Neuronal stem cell (in vitro differentiated cells): ENCODE results near the gene STOML2.

Source experiments
- DNase-seq: peaks from one replicate; pipeline ENCODE4 v3.0.0-alpha.2; 2013; ENCODE audit warnings: low spot score
- H2AFZ ChIP-seq: one replicate; pipeline ENCODE4 v1.6.1; 2013; ENCODE audit warnings: mild to moderate bottlenecking, low read length, inconsistent platforms
- H2AK5ac ChIP-seq: 2 replicates; pipeline ENCODE4 v1.6.1; 2013; ENCODE audit warnings: low read depth, mild to moderate bottlenecking, inconsistent platforms, low read length, moderate library complexity, mixed read lengths
- H2BK120ac ChIP-seq: 2 replicates; pipeline ENCODE4 v1.6.1; 2013; ENCODE audit warnings: low read depth, mild to moderate bottlenecking, inconsistent platforms, low read length, moderate library complexity, mixed read lengths
- H2BK12ac ChIP-seq: one replicate; pipeline ENCODE4 v1.6.1; 2013; ENCODE audit warnings: low read length, inconsistent platforms
- H2BK15ac ChIP-seq: 2 replicates; pipeline ENCODE4 v1.6.1; 2013; ENCODE audit warnings: mild to moderate bottlenecking, low read length, inconsistent platforms, mixed read lengths
- H2BK5ac ChIP-seq: one replicate; pipeline ENCODE4 v1.6.1; 2013; ENCODE audit warnings: inconsistent platforms, mild to moderate bottlenecking, low read length, moderate library complexity
- H3K14ac ChIP-seq: one replicate; pipeline ENCODE4 v1.6.1; 2013; ENCODE audit warnings: low read length, inconsistent platforms
- H3K18ac ChIP-seq: 2 replicates; pipeline ENCODE4 v1.6.1; 2013; ENCODE audit warnings: low read length, inconsistent platforms
- H3K23ac ChIP-seq: 2 replicates; pipeline ENCODE4 v1.6.1; 2013; ENCODE audit warnings: low read depth, mild to moderate bottlenecking, mixed read lengths, low read length, inconsistent platforms; ENCODE audit not compliant: poor library complexity
- H3K27ac ChIP-seq: replicated peaks from 3 replicates; pipeline ENCODE4 v1.5.1; 2013; ENCODE audit warnings: low read length, inconsistent platforms
- H3K27me3 ChIP-seq, 3 experiments: 2 replicates each; pipeline ENCODE4 v1.6.1; 2013; ENCODE audit warnings: low read length in 3 of 3, mild to moderate bottlenecking in 2 of 3, inconsistent platforms in 1 of 3, low read depth in 1 of 3, mixed read lengths in 1 of 3, moderate library complexity in 1 of 3; ENCODE audit not compliant: control insufficient read depth in 3 of 3, insufficient read depth in 3 of 3
- H3K36me3 ChIP-seq, 2 donors: replicated peaks in 1 of 2; 2 replicates each; pipeline ENCODE4 v1.6.1; 2013; ENCODE audit warnings: low read length in 2 of 2; ENCODE audit not compliant: control insufficient read depth in 2 of 2, insufficient read depth in 2 of 2
- H3K4ac ChIP-seq: 2 replicates; pipeline ENCODE4 v1.6.1; 2013; ENCODE audit warnings: inconsistent platforms, mild to moderate bottlenecking, low read length, moderate library complexity
- H3K4me1 ChIP-seq, 2 donors: 1 replicate in 1 of 2; 2 replicates in 1 of 2; pipeline ENCODE4 v1.6.1; 2013; ENCODE audit warnings: low read length in 2 of 2, low read depth in 1 of 2; ENCODE audit not compliant: control insufficient read depth in 2 of 2, insufficient read depth in 1 of 2
- H3K4me2 ChIP-seq: one replicate; pipeline ENCODE4 v1.6.1; 2013; ENCODE audit warnings: mild to moderate bottlenecking, low read length, inconsistent platforms; ENCODE audit not compliant: insufficient read depth, poor library complexity, severe bottlenecking
- H3K4me3 ChIP-seq, 2 donors: 2 replicates each; pipeline ENCODE4 v1.5.1; 2013; ENCODE audit warnings: low read length in 2 of 2, mild to moderate bottlenecking in 2 of 2, inconsistent platforms in 1 of 2, moderate library complexity in 1 of 2
- H3K79me1 ChIP-seq: one replicate; pipeline ENCODE4 v1.6.1; 2013; ENCODE audit warnings: low read depth, mild to moderate bottlenecking, inconsistent platforms, low read length, moderate library complexity
- H3K9ac ChIP-seq: one replicate; pipeline ENCODE4 v1.6.1; 2013; ENCODE audit warnings: mild to moderate bottlenecking, low read depth, low read length, inconsistent platforms; ENCODE audit not compliant: poor library complexity
- H3K9me3 ChIP-seq, 2 donors: replicated peaks in 1 of 2; 2 replicates each; pipeline versions ENCODE3 to v1.6.1; 2013; ENCODE audit warnings: low read length in 2 of 2, mild to moderate bottlenecking in 2 of 2, inconsistent platforms in 1 of 2, low read depth in 1 of 2, mixed read lengths in 1 of 2, moderate library complexity in 1 of 2; ENCODE audit not compliant: control insufficient read depth in 2 of 2, insufficient read depth in 1 of 2
- H4K8ac ChIP-seq: one replicate; pipeline ENCODE4 v1.6.1; 2013; ENCODE audit warnings: low read depth, mild to moderate bottlenecking, inconsistent platforms, low read length, moderate library complexity
- H4K91ac ChIP-seq: one replicate; pipeline ENCODE4 v1.6.1; 2013; ENCODE audit warnings: low read length, low read depth, mild to moderate bottlenecking, inconsistent platforms; ENCODE audit not compliant: poor library complexity
- WGBS, 2 donors: extraction: QIAGEN DNeasy Blood & Tissue Kit; methylation state at CpG; one replicate each; pipeline ENCODE4 v1.1.7; 2013; ENCODE audit warnings: missing lambda C conversion rate in 2 of 2, mixed read lengths in 1 of 2; ENCODE audit not compliant: insufficient read length in 2 of 2, insufficient replicate concordance in 1 of 2; ENCODE audit errors: extremely low coverage in 2 of 2; 5-methylcytosine and 5-hydroxymethylcytosine counted together

STOML2 gene

DNA sequence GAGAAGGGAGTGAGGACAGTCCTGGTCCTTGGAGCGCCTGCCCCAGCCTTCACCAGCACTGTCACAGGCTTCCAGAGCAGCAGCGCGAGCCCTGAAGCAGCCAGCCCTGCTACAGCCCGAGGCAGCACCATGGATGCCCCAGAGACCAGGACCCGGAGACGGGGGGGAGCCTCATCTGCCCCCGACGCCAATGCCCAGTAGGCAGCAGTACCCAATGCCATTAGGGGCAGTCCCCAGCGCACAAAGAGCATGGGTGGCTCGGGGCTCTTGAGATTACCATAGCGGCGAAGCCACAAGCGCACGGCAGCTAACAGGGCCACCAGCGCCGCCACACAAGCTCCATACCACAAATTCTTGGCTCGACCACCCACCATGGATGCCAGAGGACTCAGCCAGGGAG lies 11.4 kb downstream of the STOML2 start:
- Histone ChIP-seq H3K27ac (no peak overlapping the region), H3K18ac (no peak overlapping the region), H3K4me3 (no peak overlapping the region), H4K91ac (no peak overlapping the region), H3K36me3 (peaks cover 40 to 67% of the 10 kb centered on the region in 2 donors), H2AFZ (no peak overlapping the region), H3K4ac (no peak overlapping the region), H3K9me3 (no peaks in the 10 kb centered on the region), H3K23ac (peak overlapping the region; percentile 39), H2BK120ac (no peak overlapping the region), H3K4me1 (peaks cover 0 to 2% of the 10 kb centered on the region in 2 donors), H3K4me2 (no peak overlapping the region), H4K8ac (no peak overlapping the region), H2BK12ac (no peak overlapping the region), H3K14ac (no peak overlapping the region), H2AK5ac (no peak overlapping the region), H3K9ac (no peak overlapping the region), H2BK5ac (no peak overlapping the region), H2BK15ac (no peak overlapping the region), H3K27me3 (no peaks in the 10 kb centered on the region), H3K79me1 (peaks cover 7% of the 10 kb centered on the region)
- DNase-seq, result no peak
- WGBS, 2 donors, result no CpG with 5 or more reads among the region's 17 CpGs

DNA sequence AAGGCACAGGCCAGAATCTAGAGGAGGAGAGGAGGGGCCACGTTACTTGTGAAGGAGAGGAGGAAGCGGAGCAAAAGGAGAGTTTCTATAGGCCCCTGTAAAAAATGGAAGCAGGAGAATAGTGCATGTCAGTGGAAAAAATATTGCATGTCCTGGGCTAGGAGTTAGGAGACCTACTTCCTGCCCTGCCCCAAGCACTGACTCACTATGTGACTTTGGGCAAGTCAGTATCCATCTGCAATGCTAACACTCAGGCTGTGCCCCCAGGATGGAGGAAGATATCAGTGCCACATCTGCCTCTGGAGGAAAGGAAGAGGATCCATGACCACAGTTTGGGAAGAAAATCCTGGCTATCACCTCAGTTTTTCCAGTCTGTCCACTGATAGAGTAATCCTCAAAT lies 13.5 kb downstream of the STOML2 start:
- DNase-seq, result no peak
- Histone ChIP-seq H3K36me3 (peaks cover 40 to 67% of the 10 kb centered on the region in 2 donors), H3K27ac (no peak overlapping the region), H3K18ac (no peak overlapping the region), H4K91ac (no peak overlapping the region), H3K4me1 (no peaks in the 10 kb centered on the region), H3K4ac (no peak overlapping the region), H3K27me3 (no peaks in the 10 kb centered on the region), H3K79me1 (peaks cover 2% of the 10 kb centered on the region), H3K23ac (no peak overlapping the region), H3K9ac (no peak overlapping the region), H2AFZ (no peak overlapping the region), H3K14ac (no peak overlapping the region), H3K9me3 (no peaks in the 10 kb centered on the region), H2AK5ac (no peak overlapping the region), H3K4me2 (no peak overlapping the region), H3K4me3 (no peak overlapping the region), H2BK120ac (no peak overlapping the region), H2BK12ac (no peak overlapping the region), H2BK15ac (no peak overlapping the region), H2BK5ac (no peak overlapping the region), H4K8ac (no peak overlapping the region)
- WGBS, 2 donors, result no CpG with 5 or more reads among the region's 2 CpGs

DNA sequence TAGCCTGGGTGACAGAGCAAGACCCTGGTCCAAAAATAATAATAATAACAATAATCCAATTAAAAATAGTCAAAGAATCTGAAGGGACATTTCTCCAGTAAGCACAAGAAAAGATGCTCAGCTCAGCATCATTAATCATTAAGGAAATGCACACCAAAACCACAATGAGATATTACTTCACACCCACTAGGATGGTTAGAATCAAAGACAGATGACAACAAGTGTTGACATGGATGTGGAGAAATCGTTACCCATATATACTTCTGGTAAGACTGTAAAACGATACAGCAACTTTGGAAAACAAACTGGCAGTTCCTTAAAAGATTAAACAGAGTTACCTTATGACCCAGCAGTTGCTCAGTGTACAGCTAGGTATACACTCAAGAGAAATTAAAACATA lies 17.9 kb downstream of the STOML2 start:
- no CpG with 5 or more reads among the region's 2 CpGs for WGBS, 2 donors
- Histone ChIP-seq H3K14ac (no peak overlapping the region), H2BK15ac (no peak overlapping the region), H2BK5ac (no peak overlapping the region), H2AK5ac (no peak overlapping the region), H2BK120ac (no peak overlapping the region), H3K36me3 (peaks cover 18 to 26% of the 10 kb centered on the region in 2 donors), H4K91ac (no peak overlapping the region), H3K9ac (no peak overlapping the region), H3K27me3 (no peaks in the 10 kb centered on the region), H3K4me2 (no peak overlapping the region), H3K23ac (no peak overlapping the region), H3K4me3 (no peak overlapping the region), H4K8ac (no peak overlapping the region), H3K79me1 (no peaks in the 10 kb centered on the region), H3K4me1 (no peaks in the 10 kb centered on the region), H2BK12ac (no peak overlapping the region), H3K9me3 (no peaks in the 10 kb centered on the region), H3K18ac (no peak overlapping the region), H3K4ac (no peak overlapping the region), H2AFZ (no peak overlapping the region), H3K27ac (no peak overlapping the region)
- DNase-seq, result no peak

DNA sequence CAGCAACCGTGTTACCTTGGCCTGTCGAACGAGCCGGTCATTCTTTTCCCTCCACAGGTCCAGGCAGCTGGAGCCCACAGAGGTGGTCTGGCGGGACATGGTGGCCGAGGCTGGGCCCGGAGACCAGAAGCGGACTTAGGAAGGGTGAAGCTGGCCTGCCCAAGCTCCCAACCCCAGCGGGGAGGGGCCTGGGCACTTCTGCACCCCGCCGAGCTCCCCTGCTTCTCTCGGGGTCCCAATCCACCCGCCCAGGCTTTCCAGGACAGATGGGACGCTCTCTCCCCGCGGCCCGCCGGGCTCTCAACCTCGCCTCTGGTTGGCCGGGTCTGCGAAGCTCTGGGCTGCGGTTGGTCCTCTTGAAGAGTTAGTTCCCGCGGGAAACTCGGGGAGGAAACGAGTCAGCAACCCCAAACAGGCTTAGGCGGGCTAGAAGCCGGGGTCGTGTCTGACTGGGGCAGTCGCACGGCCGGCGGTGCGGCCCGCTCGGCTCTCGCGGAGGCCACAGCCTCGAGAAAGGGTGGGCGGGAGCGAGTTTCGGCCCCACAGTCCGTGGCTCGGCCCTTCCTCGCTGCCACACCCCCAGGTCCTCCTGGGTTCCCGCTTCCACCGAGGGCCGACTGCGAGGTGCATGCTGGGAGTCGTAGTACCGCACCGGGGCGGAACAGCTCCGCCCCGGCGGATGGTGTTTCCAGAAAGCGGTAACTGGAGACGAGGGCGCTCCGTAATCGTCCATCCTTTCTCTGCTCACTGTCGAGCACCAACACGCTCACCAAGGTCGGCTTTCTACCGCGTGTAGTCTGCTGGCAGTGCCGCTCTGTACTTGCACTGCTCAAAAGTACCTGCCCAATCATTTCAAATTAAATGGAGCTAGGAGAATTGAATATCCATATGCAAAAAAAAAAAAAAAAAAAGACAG lies 23.2 kb downstream of the STOML2 start, which contains the start of gene FANCG:
FANCG (minus strand) TSS at position 517 of the 916 bp plus-strand sequence; CDS start at position 99, 418 bp downstream.
- H3K9me3 ChIP-seq, result no peaks in the 10 kb centered on the region
- no peak within 1 kb of the TSS for H2AK5ac ChIP-seq
- H3K36me3 ChIP-seq, result peaks cover 23 to 39% of the 10 kb centered on the region in 2 donors
- H3K4ac ChIP-seq, result no peak within 1 kb of the TSS
- H2BK12ac ChIP-seq, result no peak within 1 kb of the TSS
- H3K4me3 ChIP-seq, result peak within 1 kb of the TSS; percentile 86 to 87
- H3K79me1 ChIP-seq, result peaks cover 16% of the 10 kb centered on the region
- peak within 1 kb of the TSS; percentile 78 for H2BK5ac ChIP-seq
- H2BK120ac ChIP-seq, result no peak within 1 kb of the TSS
- peaks cover 9 to 17% of the 10 kb centered on the region in 2 donors for H3K4me1 ChIP-seq
- H3K23ac ChIP-seq, result peak within 1 kb of the TSS; percentile 97
- H2AFZ ChIP-seq, result peak within 1 kb of the TSS; percentile 95
- no peak within 1 kb of the TSS for H4K8ac ChIP-seq
- no peak within 1 kb of the TSS for H4K91ac ChIP-seq
- peak within 1 kb of the TSS; percentile 83 for H3K27ac ChIP-seq
- no peak within 1 kb of the TSS for H3K14ac ChIP-seq
- H3K4me2 ChIP-seq, result peak within 1 kb of the TSS; percentile 93
- DNase-seq, result peak; percentile 89
- H3K9ac ChIP-seq, result peak within 1 kb of the TSS; percentile 97
- no CpG with 5 or more reads among the region's 67 CpGs for WGBS, 2 donors
- peak within 1 kb of the TSS; percentile 98 for H3K18ac ChIP-seq
- peak within 1 kb of the TSS; percentile 79 for H2BK15ac ChIP-seq
- H3K27me3 ChIP-seq, result no peaks in the 10 kb centered on the region
